Rectal smooth muscle tissue (tissue), 1 donor: ENCODE results near the gene OR5AK2.
"Not testable (repeated sequence)": the region's sequence is repeated elsewhere in the genome, so short reads cannot be mapped to it uniquely, and the experiment has no call there.

Experiments
- H3K27ac ChIP-seq: one replicate; pipeline ENCODE4 v1.7.0; 2013; ENCODE audit warnings: low read depth, low read length, inconsistent platforms
- H3K27me3 ChIP-seq: one replicate; pipeline ENCODE4 v1.7.0; 2013; ENCODE audit warnings: low read length; ENCODE audit not compliant: control insufficient read depth, insufficient read depth
- H3K36me3 ChIP-seq: one replicate; pipeline ENCODE4 v1.7.0; 2013; ENCODE audit warnings: low read length; ENCODE audit not compliant: control insufficient read depth, insufficient read depth
- H3K4me1 ChIP-seq: one replicate; pipeline ENCODE4 v1.7.0; 2013; ENCODE audit warnings: low read length; ENCODE audit not compliant: control insufficient read depth, insufficient read depth
- H3K4me3 ChIP-seq: one replicate; pipeline ENCODE4 v1.7.0; 2013; ENCODE audit warnings: low read length
- H3K9ac ChIP-seq: one replicate; pipeline ENCODE4 v1.7.0; 2013; ENCODE audit warnings: low read length

Gene OR5AK2

GRCh38 chr11:56988614-56989013 lies at the start of gene OR5AK2:
Gene OR5AK2 (plus strand): TSS chr11:56988914. CDS start chr11:56988914, 0 bp downstream.
- Histone ChIP-seq H3K36me3 (no peaks in the 10 kb centered on the region), H3K4me1 (no peaks in the 10 kb centered on the region), H3K27ac (no peak within 1 kb of the TSS), H3K9ac (no peak within 1 kb of the TSS), H3K4me3 (no peak within 1 kb of the TSS), H3K27me3 (no peaks in the 10 kb centered on the region)

GRCh38 chr11:56945526-56945925 lies 43.2 kb upstream of the OR5AK2 start:
- H3K27me3 ChIP-seq, H3K4me1 ChIP-seq, H3K4me3 ChIP-seq, H3K9ac ChIP-seq, H3K27ac ChIP-seq, H3K36me3 ChIP-seq: not testable (repeated sequence)

- H3K27me3 ChIP-seq = no peaks in the 10 kb centered on the region
- H3K9ac ChIP-seq = no peak overlapping the region
- H3K4me3 ChIP-seq = no peak overlapping the region
- H3K27ac ChIP-seq = no peak overlapping the region
- H3K36me3 ChIP-seq = no peaks in the 10 kb centered on the region
- H3K4me1 ChIP-seq = no peaks in the 10 kb centered on the region
Measured at GRCh38 chr11:56948991-56949515, 39.7 kb upstream of the OR5AK2 start.

- Histone ChIP-seq H3K4me3 (no peak overlapping the region), H3K4me1 (no peaks in the 10 kb centered on the region), H3K27me3 (no peaks in the 10 kb centered on the region)
Measured at GRCh38 chr11:56950510-56950909, 38.2 kb upstream of the OR5AK2 start.

GRCh38 chr11:56953907-56954306 lies 34.8 kb upstream of the OR5AK2 start:
- not testable (repeated sequence) for H3K4me3 ChIP-seq, H3K4me1 ChIP-seq, H3K27ac ChIP-seq, H3K27me3 ChIP-seq, H3K36me3 ChIP-seq, H3K9ac ChIP-seq

More at GRCh38 chr11:56950510-56950909, 38.2 kb upstream of the OR5AK2 start:
- H3K27ac ChIP-seq = no peak overlapping the region
- no peak overlapping the region for H3K9ac ChIP-seq
- H3K36me3 ChIP-seq = no peaks in the 10 kb centered on the region

- Histone ChIP-seq H3K36me3 (no peaks in the 10 kb centered on the region), H3K27me3 (no peaks in the 10 kb centered on the region), H3K9ac (no peak overlapping the region), H3K27ac (no peak overlapping the region), H3K4me1 (no peaks in the 10 kb centered on the region), H3K4me3 (no peak overlapping the region)
Measured at GRCh38 chr11:56961609-56962008, 27.1 kb upstream of the OR5AK2 start.

- Histone ChIP-seq H3K4me3 (no peak overlapping the region), H3K27me3 (no peaks in the 10 kb centered on the region), H3K4me1 (no peaks in the 10 kb centered on the region), H3K36me3 (no peaks in the 10 kb centered on the region), H3K27ac (no peak overlapping the region), H3K9ac (no peak overlapping the region)
Measured at GRCh38 chr11:56967726-56968125, 21.0 kb upstream of the OR5AK2 start.

GRCh38 chr11:56968524-56968923 lies 20.2 kb upstream of the OR5AK2 start:
- H3K9ac ChIP-seq = no peak overlapping the region
- H3K36me3 ChIP-seq = no peaks in the 10 kb centered on the region

GRCh38 chr11:56977314-56977713 lies 11.4 kb upstream of the OR5AK2 start:
- Histone ChIP-seq H3K4me3 (no peak overlapping the region), H3K4me1 (no peaks in the 10 kb centered on the region), H3K36me3 (no peaks in the 10 kb centered on the region), H3K27ac (no peak overlapping the region), H3K9ac (no peak overlapping the region), H3K27me3 (no peaks in the 10 kb centered on the region)

More at GRCh38 chr11:56968524-56968923, 20.2 kb upstream of the OR5AK2 start:
- H3K4me3 ChIP-seq = no peak overlapping the region
- no peak overlapping the region for H3K27ac ChIP-seq
- no peaks in the 10 kb centered on the region for H3K4me1 ChIP-seq
- H3K27me3 ChIP-seq = no peaks in the 10 kb centered on the region

GRCh38 chr11:56990702-56991101 lies 2.0 kb downstream of the OR5AK2 start:
- Histone ChIP-seq H3K4me3 (no peak overlapping the region), H3K27ac (no peak overlapping the region), H3K9ac (no peak overlapping the region), H3K27me3 (no peaks in the 10 kb centered on the region), H3K36me3 (no peaks in the 10 kb centered on the region), H3K4me1 (no peaks in the 10 kb centered on the region)

GRCh38 chr11:56994532-56994931 lies 5.8 kb downstream of the OR5AK2 start:
- Histone ChIP-seq H3K36me3 (no peaks in the 10 kb centered on the region), H3K27ac (no peak overlapping the region), H3K4me3 (no peak overlapping the region), H3K9ac (no peak overlapping the region), H3K27me3 (no peaks in the 10 kb centered on the region), H3K4me1 (no peaks in the 10 kb centered on the region)

- no peaks in the 10 kb centered on the region for H3K36me3 ChIP-seq
- no peaks in the 10 kb centered on the region for H3K27me3 ChIP-seq
- no peak overlapping the region for H3K9ac ChIP-seq
- no peaks in the 10 kb centered on the region for H3K4me1 ChIP-seq
- H3K27ac ChIP-seq = no peak overlapping the region
- peak overlapping the region; percentile 8 for H3K4me3 ChIP-seq
Measured at GRCh38 chr11:57001674-57002401, 13.1 kb downstream of the OR5AK2 start.

GRCh38 chr11:57008373-57008772 lies 19.7 kb downstream of the OR5AK2 start:
- no peak overlapping the region for H3K9ac ChIP-seq
- no peak overlapping the region for H3K27ac ChIP-seq
- no peaks in the 10 kb centered on the region for H3K4me1 ChIP-seq
- no peaks in the 10 kb centered on the region for H3K27me3 ChIP-seq
- H3K4me3 ChIP-seq = no peak overlapping the region
- H3K36me3 ChIP-seq = no peaks in the 10 kb centered on the region
